HEK293 (cell line): ENCODE results near the gene POLR1G.

Experiments
- MEIS1 ChIP-seq: sonication (generic); formaldehyde crosslinking; IDR thresholded peaks from 2 replicates; pipeline ENCODE4 v1.8.1; 2022; ENCODE audit warnings: missing genetic modification reagents, mild to moderate bottlenecking, borderline replicate concordance
- TCF7L2 ChIP-seq: IDR thresholded peaks from 2 replicates; pipeline ENCODE4 v1.6.1; 2011; ENCODE audit warnings: low read depth, mild to moderate bottlenecking, inconsistent platforms, low read length, moderate library complexity, borderline replicate concordance
- ZBTB21 ChIP-seq: fragments of 450-650 bp; formaldehyde crosslinking; IDR thresholded peaks from 2 replicates; pipeline ENCODE4 v1.5.1; 2017; ENCODE audit warnings: missing biosample characterization, missing genetic modification characterization
- ZNF146 ChIP-seq: fragments of 450-650 bp; formaldehyde crosslinking; IDR thresholded peaks from 2 replicates; pipeline ENCODE4 v1.5.1; 2016; ENCODE audit warnings: missing biosample characterization, missing genetic modification characterization
- ZNF335 ChIP-seq: fragments of 450-650 bp; formaldehyde crosslinking; conservative IDR thresholded peaks from 2 replicates; pipeline ENCODE4 v1.5.1; 2016; ENCODE audit warnings: missing biosample characterization, missing genetic modification characterization
- ZNF354C ChIP-seq: fragments of 450-650 bp; formaldehyde crosslinking; IDR thresholded peaks from 2 replicates; pipeline ENCODE4 v1.5.1; 2016; ENCODE audit warnings: missing biosample characterization, missing genetic modification characterization, low read depth, borderline replicate concordance
- ZNF416 ChIP-seq: fragments of 450-650 bp; formaldehyde crosslinking; IDR thresholded peaks from 2 replicates; pipeline ENCODE4 v1.5.1; 2016; ENCODE audit warnings: missing biosample characterization, missing genetic modification characterization
- ZNF423 ChIP-seq: fragments of 450-650 bp; formaldehyde crosslinking; IDR thresholded peaks from 2 replicates; pipeline ENCODE4 v1.5.1; 2016; ENCODE audit warnings: missing biosample characterization, missing genetic modification characterization
- ZNF530 ChIP-seq: fragments of 450-650 bp; formaldehyde crosslinking; IDR thresholded peaks from 2 replicates; pipeline ENCODE4 v1.5.1; 2016; ENCODE audit warnings: low read depth, missing biosample characterization, missing genetic modification characterization
- TF ChIP-seq, protein P1 (sequence below): fragments of 450-650 bp; formaldehyde crosslinking; IDR thresholded peaks from 2 replicates; pipeline ENCODE4 v1.5.1; 2016; ENCODE audit warnings: missing biosample characterization, missing genetic modification characterization
- TF ChIP-seq, protein P2 (sequence below): fragments of 450-650 bp; formaldehyde crosslinking; IDR thresholded peaks from 2 replicates; pipeline ENCODE4 v1.5.1; 2016; ENCODE audit warnings: missing biosample characterization, missing genetic modification characterization
- TF ChIP-seq, protein P3 (sequence below): fragments of 450-650 bp; formaldehyde crosslinking; IDR thresholded peaks from 2 replicates; pipeline ENCODE4 v1.5.1; 2016; ENCODE audit warnings: missing biosample characterization, missing genetic modification characterization

DNA sequence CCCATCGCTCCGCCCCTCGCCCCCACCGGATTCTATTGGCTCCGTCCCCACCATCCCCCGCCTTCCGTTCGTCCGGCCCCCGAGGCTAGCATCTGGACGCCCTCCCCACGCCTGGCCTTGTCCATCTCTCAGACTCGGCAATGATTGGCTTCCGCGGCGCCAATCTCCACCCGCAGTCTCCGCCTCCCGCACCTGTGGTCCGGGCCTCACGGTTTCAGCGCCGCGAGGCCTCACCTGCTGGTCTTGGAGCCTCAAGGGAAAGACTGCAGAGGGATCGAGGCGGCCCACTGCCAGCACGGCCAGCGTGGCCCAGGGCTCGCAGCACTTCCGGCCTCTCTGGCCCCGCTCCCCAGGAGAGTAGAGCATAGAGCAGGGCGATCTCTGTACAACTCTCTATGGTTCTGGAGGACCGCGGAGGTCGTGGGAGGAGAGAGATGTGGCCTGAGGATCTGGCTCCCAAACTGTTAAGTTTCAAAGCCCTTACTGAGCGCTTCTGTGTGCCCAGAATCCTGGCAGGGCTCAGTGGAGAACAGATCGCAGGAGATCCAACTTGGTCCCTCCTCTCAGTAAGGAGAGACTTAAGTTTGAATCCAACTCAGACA, 17.2 kb downstream of the POLR1G start, which contains the start of gene ERCC1:
- TF ChIP-seq, protein P1, sequence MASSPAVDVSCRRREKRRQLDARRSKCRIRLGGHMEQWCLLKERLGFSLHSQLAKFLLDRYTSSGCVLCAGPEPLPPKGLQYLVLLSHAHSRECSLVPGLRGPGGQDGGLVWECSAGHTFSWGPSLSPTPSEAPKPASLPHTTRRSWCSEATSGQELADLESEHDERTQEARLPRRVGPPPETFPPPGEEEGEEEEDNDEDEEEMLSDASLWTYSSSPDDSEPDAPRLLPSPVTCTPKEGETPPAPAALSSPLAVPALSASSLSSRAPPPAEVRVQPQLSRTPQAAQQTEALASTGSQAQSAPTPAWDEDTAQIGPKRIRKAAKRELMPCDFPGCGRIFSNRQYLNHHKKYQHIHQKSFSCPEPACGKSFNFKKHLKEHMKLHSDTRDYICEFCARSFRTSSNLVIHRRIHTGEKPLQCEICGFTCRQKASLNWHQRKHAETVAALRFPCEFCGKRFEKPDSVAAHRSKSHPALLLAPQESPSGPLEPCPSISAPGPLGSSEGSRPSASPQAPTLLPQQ (tag by site-specific recombination): peak; percentile 80
- TF ChIP-seq, protein P2, sequence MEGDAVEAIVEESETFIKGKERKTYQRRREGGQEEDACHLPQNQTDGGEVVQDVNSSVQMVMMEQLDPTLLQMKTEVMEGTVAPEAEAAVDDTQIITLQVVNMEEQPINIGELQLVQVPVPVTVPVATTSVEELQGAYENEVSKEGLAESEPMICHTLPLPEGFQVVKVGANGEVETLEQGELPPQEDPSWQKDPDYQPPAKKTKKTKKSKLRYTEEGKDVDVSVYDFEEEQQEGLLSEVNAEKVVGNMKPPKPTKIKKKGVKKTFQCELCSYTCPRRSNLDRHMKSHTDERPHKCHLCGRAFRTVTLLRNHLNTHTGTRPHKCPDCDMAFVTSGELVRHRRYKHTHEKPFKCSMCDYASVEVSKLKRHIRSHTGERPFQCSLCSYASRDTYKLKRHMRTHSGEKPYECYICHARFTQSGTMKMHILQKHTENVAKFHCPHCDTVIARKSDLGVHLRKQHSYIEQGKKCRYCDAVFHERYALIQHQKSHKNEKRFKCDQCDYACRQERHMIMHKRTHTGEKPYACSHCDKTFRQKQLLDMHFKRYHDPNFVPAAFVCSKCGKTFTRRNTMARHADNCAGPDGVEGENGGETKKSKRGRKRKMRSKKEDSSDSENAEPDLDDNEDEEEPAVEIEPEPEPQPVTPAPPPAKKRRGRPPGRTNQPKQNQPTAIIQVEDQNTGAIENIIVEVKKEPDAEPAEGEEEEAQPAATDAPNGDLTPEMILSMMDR (tag by site-specific recombination): no peak
- TF ChIP-seq ZNF423 (tag by site-specific recombination) (peak; percentile 35; the same call in 1 of the 2 replicates), ZNF530 (tag by site-specific recombination) (no peak), ZNF146 (tag by site-specific recombination) (no peak), MEIS1 (no peak), TCF7L2 (no peak), ZNF416 (tag by site-specific recombination) (no peak), ZNF354C (no peak), ZNF335 (tag by site-specific recombination) (peak; percentile 96), ZBTB21 (tag by site-specific recombination) (no peak)
- TF ChIP-seq, protein P3, sequence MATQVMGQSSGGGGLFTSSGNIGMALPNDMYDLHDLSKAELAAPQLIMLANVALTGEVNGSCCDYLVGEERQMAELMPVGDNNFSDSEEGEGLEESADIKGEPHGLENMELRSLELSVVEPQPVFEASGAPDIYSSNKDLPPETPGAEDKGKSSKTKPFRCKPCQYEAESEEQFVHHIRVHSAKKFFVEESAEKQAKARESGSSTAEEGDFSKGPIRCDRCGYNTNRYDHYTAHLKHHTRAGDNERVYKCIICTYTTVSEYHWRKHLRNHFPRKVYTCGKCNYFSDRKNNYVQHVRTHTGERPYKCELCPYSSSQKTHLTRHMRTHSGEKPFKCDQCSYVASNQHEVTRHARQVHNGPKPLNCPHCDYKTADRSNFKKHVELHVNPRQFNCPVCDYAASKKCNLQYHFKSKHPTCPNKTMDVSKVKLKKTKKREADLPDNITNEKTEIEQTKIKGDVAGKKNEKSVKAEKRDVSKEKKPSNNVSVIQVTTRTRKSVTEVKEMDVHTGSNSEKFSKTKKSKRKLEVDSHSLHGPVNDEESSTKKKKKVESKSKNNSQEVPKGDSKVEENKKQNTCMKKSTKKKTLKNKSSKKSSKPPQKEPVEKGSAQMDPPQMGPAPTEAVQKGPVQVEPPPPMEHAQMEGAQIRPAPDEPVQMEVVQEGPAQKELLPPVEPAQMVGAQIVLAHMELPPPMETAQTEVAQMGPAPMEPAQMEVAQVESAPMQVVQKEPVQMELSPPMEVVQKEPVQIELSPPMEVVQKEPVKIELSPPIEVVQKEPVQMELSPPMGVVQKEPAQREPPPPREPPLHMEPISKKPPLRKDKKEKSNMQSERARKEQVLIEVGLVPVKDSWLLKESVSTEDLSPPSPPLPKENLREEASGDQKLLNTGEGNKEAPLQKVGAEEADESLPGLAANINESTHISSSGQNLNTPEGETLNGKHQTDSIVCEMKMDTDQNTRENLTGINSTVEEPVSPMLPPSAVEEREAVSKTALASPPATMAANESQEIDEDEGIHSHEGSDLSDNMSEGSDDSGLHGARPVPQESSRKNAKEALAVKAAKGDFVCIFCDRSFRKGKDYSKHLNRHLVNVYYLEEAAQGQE: no peak; the same call in 1 of the 2 replicates
